ENCODE data around the gene SCGB3A1. TPM values are rescaled to one million over a fixed set of nuclear protein-coding genes. Genes with fewer than 3 reads are reported as not detected.

SCGB3A1 gene
- total RNA-seq, 1 experiment from 2014 or later: not detected

- DNase-seq (ENCODE audit: low spot score) (no peak), ATAC-seq (no peak)
- POLR2A ChIA-PET: interaction anchor here (0.6 kb wide), 1 partner anchor 127 kb away, joined by 8 read pairs; no protein-coding TSS in a partner anchor
- Mint-ChIP-seq H3K4me3 (no peak overlapping the region), H3K27me3 (ENCODE audit: low read depth) (peaks cover 8% of the 10 kb centered on the region), H3K27ac (no peak overlapping the region; the same call in 1 of the 2 replicates), H3K36me3 (no peaks in the 10 kb centered on the region), H3K9me3 (no peaks in the 10 kb centered on the region), H3K4me1 (no peaks in the 10 kb centered on the region)
- CTCF ChIA-PET: no interaction called here
- TF ChIP-seq FOXJ3 (CRISPR knock-in tag; IDR thresholded peaks at IDR 0.05; ENCODE audit: borderline replicate concordance) (no peak), E2F4 (CRISPR knock-in tag; IDR thresholded peaks at IDR 0.05; ENCODE audit: borderline replicate concordance, low read depth) (no peak), E2F5 (CRISPR knock-in tag; IDR thresholded peaks at IDR 0.05) (no peak), CREB1 (CRISPR knock-in tag; IDR thresholded peaks at IDR 0.05) (no peak), USF2 (CRISPR knock-in tag; IDR thresholded peaks at IDR 0.05) (no peak), ETV6 (CRISPR knock-in tag; IDR thresholded peaks at IDR 0.05) (no peak)
These were observed 22.0 kb upstream of the SCGB3A1 start for GRCh38 chr5:180613188-180613813.

- CTCF ChIA-PET: no interaction called here
- Mint-ChIP-seq H3K4me3 (no peak overlapping the region), H3K27ac (peak overlapping the region; percentile 20; the same call in 1 of the 2 replicates), H3K9me3 (no peaks in the 10 kb centered on the region), H3K27me3 (ENCODE audit: low read depth) (peaks cover 6% of the 10 kb centered on the region; the same call in 1 of the 2 replicates), H3K4me1 (no peaks in the 10 kb centered on the region), H3K36me3 (no peaks in the 10 kb centered on the region)
- TF ChIP-seq, protein P1, sequence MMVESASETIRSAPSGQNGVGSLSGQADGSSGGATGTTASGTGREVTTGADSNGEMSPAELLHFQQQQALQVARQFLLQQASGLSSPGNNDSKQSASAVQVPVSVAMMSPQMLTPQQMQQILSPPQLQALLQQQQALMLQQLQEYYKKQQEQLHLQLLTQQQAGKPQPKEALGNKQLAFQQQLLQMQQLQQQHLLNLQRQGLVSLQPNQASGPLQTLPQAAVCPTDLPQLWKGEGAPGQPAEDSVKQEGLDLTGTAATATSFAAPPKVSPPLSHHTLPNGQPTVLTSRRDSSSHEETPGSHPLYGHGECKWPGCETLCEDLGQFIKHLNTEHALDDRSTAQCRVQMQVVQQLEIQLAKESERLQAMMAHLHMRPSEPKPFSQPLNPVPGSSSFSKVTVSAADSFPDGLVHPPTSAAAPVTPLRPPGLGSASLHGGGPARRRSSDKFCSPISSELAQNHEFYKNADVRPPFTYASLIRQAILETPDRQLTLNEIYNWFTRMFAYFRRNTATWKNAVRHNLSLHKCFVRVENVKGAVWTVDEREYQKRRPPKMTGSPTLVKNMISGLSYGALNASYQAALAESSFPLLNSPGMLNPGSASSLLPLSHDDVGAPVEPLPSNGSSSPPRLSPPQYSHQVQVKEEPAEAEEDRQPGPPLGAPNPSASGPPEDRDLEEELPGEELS (CRISPR knock-in tag; IDR thresholded peaks at IDR 0.05): no peak
- no peak for TF ChIP-seq TEAD4 (CRISPR knock-in tag; IDR thresholded peaks at IDR 0.05)
- TF ChIP-seq ZNF317 (CRISPR knock-in tag; IDR thresholded peaks at IDR 0.05; ENCODE audit: borderline replicate concordance, low read depth): no peak
- no peak for TF ChIP-seq TP53 (CRISPR knock-in tag; IDR thresholded peaks at IDR 0.05)
- no peak for DNase-seq (ENCODE audit: low spot score)
- no peak for ATAC-seq
- POLR2A ChIA-PET: interaction anchor here (0.6 kb wide), 1 partner anchor 126 kb away, joined by 8 read pairs; no protein-coding TSS in a partner anchor
These were observed 21.4 kb upstream of the SCGB3A1 start for GRCh38 chr5:180612683-180613082.

DNA sequence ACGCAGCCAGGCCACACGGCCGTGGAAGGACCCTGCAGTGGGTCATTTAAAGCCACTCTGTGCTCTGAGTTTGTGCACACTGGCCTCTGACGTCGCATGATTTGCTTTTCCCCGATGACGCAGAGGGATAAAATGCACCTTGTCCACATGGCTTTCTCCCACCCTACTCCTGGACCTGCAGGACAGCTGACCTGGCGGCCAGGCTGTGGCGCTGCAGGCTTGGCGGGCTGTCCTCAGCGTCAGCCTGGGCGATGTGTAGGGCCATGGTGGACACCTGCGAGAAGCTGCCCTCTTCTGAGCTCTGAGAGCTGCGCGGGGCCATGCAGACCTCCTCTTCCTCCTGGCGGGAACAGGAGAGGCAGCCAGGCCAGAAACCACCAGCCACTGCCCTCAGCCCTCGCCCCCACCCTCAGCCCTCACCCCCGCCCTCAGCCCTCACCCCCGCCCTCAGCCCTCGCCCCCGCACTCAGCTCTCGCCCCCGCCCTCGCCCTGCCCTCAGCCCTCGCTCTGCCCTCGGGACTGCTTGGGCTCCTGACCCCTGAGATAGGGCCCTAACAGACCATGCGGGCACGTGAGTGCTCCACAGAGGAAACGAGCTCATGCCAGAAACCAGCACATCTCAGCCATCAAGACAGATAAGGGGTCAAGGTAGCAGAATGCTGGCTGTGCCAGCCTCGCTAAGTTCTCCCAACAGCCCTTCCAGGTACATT, 20.0 kb upstream of the SCGB3A1 start:
- no peaks in the 10 kb centered on the region for H3K4me1 Mint-ChIP-seq
- H3K27me3 Mint-ChIP-seq (ENCODE audit: low read depth): peaks cover 2% of the 10 kb centered on the region; the same call in 1 of the 2 replicates
- no peak overlapping the region for H3K4me3 Mint-ChIP-seq
- H3K36me3 Mint-ChIP-seq: no peaks in the 10 kb centered on the region
- CTCF ChIA-PET: interaction anchor here (0.6 to 7.2 kb wide), 23 partner anchors 8 to 410 kb away, joined by 3 to 54 read pairs (median 4); no protein-coding TSS in a partner anchor
- peak; percentile 50 for DNase-seq (ENCODE audit: low spot score)
- TF ChIP-seq GABPB1 (CRISPR knock-in tag; IDR thresholded peaks at IDR 0.05) (0 out of 2 replicates have a peak, but pooled peaks have one; percentile 26), IRF1 (CRISPR knock-in tag; IDR thresholded peaks at IDR 0.05) (no peak)
- peak; percentile 65 for ATAC-seq
- no peak overlapping the region for H3K27ac Mint-ChIP-seq
- POLR2A ChIA-PET: no interaction called here
- H3K9me3 Mint-ChIP-seq: no peaks in the 10 kb centered on the region

All from WTC11 (cell line).